BE2C (cell line): ENCODE measurements around the gene SLC25A1.

Experiments
- DNase-seq: peaks from one replicate; pipeline ENCODE4 v3.0.0-alpha.2; 2020
- H3K27me3 ChIP-seq: fragments of 250-450 bp; sonication (Bioruptor Pico); 2 replicates; pipeline ENCODE4 v1.5.1; 2020; ENCODE audit warnings: mild to moderate bottlenecking
- H3K36me3 ChIP-seq: fragments of 250-450 bp; sonication (Bioruptor Pico); 2 replicates; pipeline ENCODE4 v1.5.1; 2020; ENCODE audit warnings: mild to moderate bottlenecking
- H3K4me1 ChIP-seq: fragments of 250-450 bp; sonication (Bioruptor Pico); 2 replicates; pipeline ENCODE4 v1.5.1; 2020
- H3K4me3 ChIP-seq: 2 replicates; pipeline ENCODE4 v1.5.1; 2011; ENCODE audit warnings: low read depth, low read length
- H3K9me3 ChIP-seq: fragments of 250-450 bp; sonication (Bioruptor Pico); 2 replicates; pipeline ENCODE4 v1.5.1; 2020
- CTCF ChIP-seq: IDR thresholded peaks from 2 replicates; pipeline ENCODE4 v1.5.1; 2012; ENCODE audit warnings: mild to moderate bottlenecking, low read depth, low read length

Gene SLC25A1

DNA sequence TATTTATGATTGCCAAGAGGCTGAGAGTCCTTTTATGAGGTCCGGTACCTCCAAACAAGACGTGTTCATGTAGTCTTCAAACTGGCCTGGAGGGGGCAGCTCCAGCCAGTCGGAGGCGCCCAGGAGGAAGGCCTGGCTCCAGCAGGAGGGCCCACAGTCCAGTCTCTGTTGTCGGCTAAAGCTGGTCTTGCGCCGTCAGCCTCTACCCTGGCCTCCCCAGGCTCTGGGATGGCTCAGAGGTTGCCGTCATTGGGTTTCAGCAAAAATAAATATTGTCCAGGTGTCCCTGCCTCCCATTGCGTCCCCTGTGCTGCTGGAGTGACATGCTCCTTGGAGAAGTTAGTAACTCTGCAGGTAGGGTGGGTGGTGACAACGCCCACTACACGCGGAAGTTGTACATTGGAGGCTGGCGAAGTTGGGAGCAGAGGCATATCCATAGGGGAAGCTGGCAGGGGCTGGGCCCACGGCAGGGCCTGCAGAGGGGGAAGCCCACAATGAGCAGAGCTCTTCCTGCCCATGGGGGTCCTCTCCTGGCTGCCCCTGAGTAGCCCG, 1.0 kb upstream of the SLC25A1 start:
- Histone ChIP-seq H3K36me3 (no peaks in the 10 kb centered on the region), H3K4me1 (peaks cover 10% of the 10 kb centered on the region), H3K9me3 (no peaks in the 10 kb centered on the region), H3K27me3 (no peaks in the 10 kb centered on the region), H3K4me3 (peak overlapping the region; percentile 72)
- TF ChIP-seq CTCF: peak; percentile 82
- DNase-seq: peak; percentile 86

DNA sequence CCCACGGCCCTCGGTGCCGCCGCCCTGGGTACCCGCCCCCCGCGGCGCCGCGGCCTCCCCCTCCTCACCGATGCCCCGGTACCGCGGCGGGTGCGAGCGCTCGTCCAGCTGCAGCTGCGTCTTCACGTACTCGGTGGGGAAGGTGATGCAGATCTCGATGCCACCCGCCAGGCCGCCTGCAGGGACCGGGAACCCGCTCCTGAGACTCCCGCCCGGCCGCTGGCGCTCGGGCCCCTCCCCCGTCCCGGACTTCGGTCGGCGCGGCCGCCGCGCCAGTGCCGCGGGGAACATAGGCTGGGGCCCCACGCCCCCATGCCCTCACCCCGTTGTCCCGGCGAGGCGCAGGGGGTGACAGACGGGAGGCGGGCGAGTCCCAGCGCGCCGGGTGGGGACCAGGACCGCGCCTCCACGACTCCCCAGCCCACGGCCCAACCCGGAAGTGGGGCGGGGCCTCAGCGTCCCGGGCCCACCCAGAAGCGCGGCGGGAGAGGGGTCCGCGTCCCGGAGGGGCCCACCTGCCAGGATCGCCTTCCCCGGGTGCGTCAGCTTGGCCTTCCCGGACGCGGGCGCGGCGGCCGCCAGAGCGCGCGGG, 375 bp downstream of the SLC25A1 start:
- peaks cover 16% of the 10 kb centered on the region for H3K4me1 ChIP-seq
- no peak for TF ChIP-seq CTCF

DNA sequence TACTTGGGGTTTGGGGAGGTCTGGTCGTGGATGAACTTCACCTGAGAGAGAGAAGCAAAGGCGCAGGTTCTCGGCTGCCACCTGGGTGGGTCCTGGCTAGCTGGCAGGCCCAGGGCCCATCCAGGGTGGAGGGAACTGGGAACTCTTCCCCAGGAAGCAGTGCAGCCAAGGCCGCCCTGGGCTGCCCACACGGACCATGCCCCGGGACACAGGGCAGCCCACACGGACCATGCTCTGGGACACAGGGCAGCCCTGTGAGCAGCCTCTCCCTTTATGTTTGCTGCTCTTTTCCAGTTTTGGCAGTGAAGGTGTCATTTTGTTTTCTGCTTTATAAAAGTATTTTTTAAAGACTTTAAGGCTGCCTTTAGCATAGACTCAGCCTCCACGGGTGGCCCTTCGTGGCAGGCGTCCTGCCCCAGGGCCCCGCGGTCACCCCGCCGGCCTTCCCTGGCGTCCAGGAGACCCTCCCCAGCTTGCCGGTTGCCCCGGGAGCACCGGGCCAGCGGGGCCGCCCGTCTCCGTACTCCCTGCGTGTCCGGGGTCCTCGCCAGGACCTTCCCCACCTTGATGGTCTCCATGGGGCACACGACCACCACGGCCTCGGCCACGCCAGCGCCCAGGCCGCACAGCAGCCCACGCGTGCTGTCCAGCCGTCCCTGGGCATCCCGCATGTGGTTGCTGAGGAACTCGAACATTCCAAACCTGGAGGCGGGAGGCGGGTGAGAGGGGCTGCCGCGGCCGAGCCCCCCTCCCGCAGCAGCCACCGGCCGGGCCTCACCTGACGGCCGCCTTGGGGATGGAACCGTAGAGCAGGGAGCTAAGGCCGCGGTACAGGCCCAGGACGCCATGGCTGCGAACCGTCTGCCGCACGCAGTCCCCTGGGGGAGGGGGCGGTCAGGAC, 1.1 kb downstream of the SLC25A1 start:
- Histone ChIP-seq H3K4me3 (peak overlapping the region; percentile 62), H3K4me1 (peaks cover 16% of the 10 kb centered on the region), H3K27me3 (no peaks in the 10 kb centered on the region), H3K36me3 (no peaks in the 10 kb centered on the region; the same call in 1 of the 2 replicates), H3K9me3 (no peaks in the 10 kb centered on the region)
- TF ChIP-seq CTCF: no peak
- no peak for DNase-seq

More for the DNA sequence above, 375 bp downstream of the SLC25A1 start:
- Histone ChIP-seq H3K36me3 (no peaks in the 10 kb centered on the region; the same call in 1 of the 2 replicates), H3K9me3 (no peaks in the 10 kb centered on the region), H3K27me3 (no peaks in the 10 kb centered on the region), H3K4me3 (peak overlapping the region; percentile 62)
- DNase-seq: peak; percentile 60

DNA sequence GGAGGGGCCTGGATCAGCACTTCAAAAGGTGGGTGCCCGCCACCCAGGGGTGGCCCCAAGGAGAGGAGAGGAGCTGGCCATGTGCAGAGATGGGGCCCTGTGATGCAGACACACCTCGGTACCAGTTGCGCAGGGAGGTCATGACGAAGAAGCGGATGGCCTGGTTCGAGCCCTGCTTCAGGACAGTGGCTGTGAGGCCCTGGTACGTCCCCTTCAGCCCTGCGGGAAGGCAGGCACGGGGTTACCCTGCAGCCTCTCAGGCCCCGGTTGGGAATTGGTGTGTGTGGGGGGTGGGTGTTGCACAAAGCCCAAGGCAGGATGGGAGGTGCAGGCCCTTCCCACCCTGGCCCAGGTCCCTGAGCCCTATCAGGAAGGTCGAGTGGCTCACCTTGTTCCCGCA, 1.8 kb downstream of the SLC25A1 start:
- Histone ChIP-seq H3K4me1 (peaks cover 16% of the 10 kb centered on the region), H3K4me3 (peak overlapping the region; percentile 11; the same call in 1 of the 2 replicates), H3K36me3 (no peaks in the 10 kb centered on the region; the same call in 1 of the 2 replicates)

DNA sequence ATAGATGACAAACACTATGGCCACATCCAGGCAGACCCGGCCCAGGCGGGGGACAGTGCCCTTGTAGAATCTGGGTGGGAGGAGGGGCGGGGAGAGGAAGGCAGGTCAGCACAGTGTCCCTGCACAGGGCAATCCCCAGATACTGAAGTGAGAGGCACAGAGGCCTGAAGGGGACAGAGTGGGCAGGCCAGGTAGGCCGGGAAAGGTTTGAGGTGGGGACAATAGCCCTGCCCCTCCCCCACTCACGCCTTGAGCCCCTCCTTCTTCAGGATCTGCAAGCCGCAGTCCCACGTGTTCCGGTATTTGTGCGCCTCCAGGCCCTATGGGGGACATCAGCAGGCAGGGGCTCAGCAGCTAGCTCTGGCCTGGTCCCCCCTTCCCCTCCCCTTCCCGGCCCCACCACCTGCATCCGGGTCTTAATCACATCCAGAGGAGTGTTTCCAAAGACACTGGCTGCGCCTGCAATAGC, 2.3 kb downstream of the SLC25A1 start:
- Histone ChIP-seq H3K36me3 (no peaks in the 10 kb centered on the region; the same call in 1 of the 2 replicates), H3K4me3 (no peak overlapping the region), H3K27me3 (no peaks in the 10 kb centered on the region), H3K4me1 (peaks cover 16% of the 10 kb centered on the region), H3K9me3 (no peaks in the 10 kb centered on the region)
- TF ChIP-seq CTCF: no peak
- DNase-seq: peak; percentile 49

More for the DNA sequence above, 1.8 kb downstream of the SLC25A1 start:
- no peak for TF ChIP-seq CTCF
- H3K27me3 ChIP-seq: no peaks in the 10 kb centered on the region
- H3K9me3 ChIP-seq: no peaks in the 10 kb centered on the region
- DNase-seq: no peak
